OCI-LY7 (cell line): ENCODE measurements around the gene SERPIND1. TPM values are rescaled to one million over a fixed set of nuclear protein-coding genes. Genes with fewer than 3 reads are reported as not detected.
"Not testable (repeated sequence)": the region's sequence is repeated elsewhere in the genome, so short reads cannot be mapped to it uniquely, and the experiment has no call there.

Experiments used
- BruUV-seq: library from RNA; stranded (reverse); fragments of 400-500 nt; replicated peaks from 2 replicates; lab custom pipeline; 2021; lab: Mats Ljungman, UMichigan
- CTCF ChIA-PET: fragments of 300-600 bp; sonication (Branson Sonifier 250); formaldehyde crosslinking; loops from one replicate; lab custom pipeline; 2022; ENCODE audit warnings: antibody characterized with exemption; ENCODE audit not compliant: unreplicated experiment; lab: Charles Lee
- POLR2A ChIA-PET: fragments of 300-600 bp; sonication (Branson Sonifier 250); formaldehyde crosslinking; loops from one replicate; lab custom pipeline; 2022; ENCODE audit warnings: antibody characterized with exemption; lab: Charles Lee
- DNase-seq: peaks from one replicate; pipeline ENCODE4 v3.0.0-alpha.2; 2015; ENCODE audit warnings: low spot score
- H2AFZ ChIP-seq: fragments of 200-600 bp; sonication (generic), shearing (Covaris generic); 2 replicates; pipeline ENCODE4 v1.6.1; 2014; ENCODE audit warnings: mild to moderate bottlenecking, antibody characterized with exemption, low read length, moderate library complexity
- H3K27ac ChIP-seq: fragments of 200-600 bp; sonication (generic); 2 replicates; pipeline ENCODE4 v1.5.1; 2014; ENCODE audit warnings: mixed run types, low read depth, mild to moderate bottlenecking, moderate library complexity, low read length, inconsistent platforms; ENCODE audit not compliant: poor library complexity, severe bottlenecking
- H3K36me3 ChIP-seq: fragments of 200-600 bp; sonication (generic); 2 replicates; pipeline ENCODE4 v1.6.1; 2014; ENCODE audit warnings: mild to moderate bottlenecking, antibody characterized with exemption, low read length, moderate library complexity, mixed read lengths; ENCODE audit not compliant: insufficient read depth
- H3K4me1 ChIP-seq: fragments of 200-600 bp; sonication (generic); 2 replicates; pipeline ENCODE4 v1.5.1; 2014; ENCODE audit warnings: mild to moderate bottlenecking, low read length; ENCODE audit not compliant: insufficient read depth, poor library complexity, severe bottlenecking
- H3K4me2 ChIP-seq: fragments of 200-600 bp; sonication (generic); 2 replicates; pipeline ENCODE4 v1.6.1; 2014; ENCODE audit warnings: mild to moderate bottlenecking, low read length
- H3K4me3 ChIP-seq: fragments of 200-600 bp; sonication (generic); 2 replicates; pipeline ENCODE4 v1.5.1; 2014; ENCODE audit warnings: mild to moderate bottlenecking, low read depth, low read length; ENCODE audit not compliant: poor library complexity, severe bottlenecking
- H3K79me2 ChIP-seq: fragments of 200-600 bp; sonication (generic); 2 replicates; pipeline ENCODE4 v1.6.1; 2016; ENCODE audit warnings: low read depth, mild to moderate bottlenecking, low read length, moderate library complexity, mixed read lengths; ENCODE audit not compliant: insufficient read depth
- H3K9me2 ChIP-seq: fragments of 200-600 bp; sonication (generic); 2 replicates; pipeline ENCODE4 v1.6.1; 2016; ENCODE audit warnings: mild to moderate bottlenecking, low read length, mixed read lengths; ENCODE audit not compliant: insufficient read depth
- H3K9me3 ChIP-seq: fragments of 200-600 bp; sonication (generic); 2 replicates; pipeline ENCODE4 v1.6.1; 2014; ENCODE audit warnings: mild to moderate bottlenecking, mixed run types, low read length, mixed read lengths
- H4K20me1 ChIP-seq: fragments of 200-600 bp; sonication (generic); 2 replicates; pipeline ENCODE4 v1.6.1; 2014; ENCODE audit warnings: mild to moderate bottlenecking, antibody characterized with exemption, low read length, moderate library complexity, mixed read lengths; ENCODE audit not compliant: insufficient read depth
- EZH2phosphoT487 ChIP-seq: fragments of 200-600 bp; sonication (generic); IDR thresholded peaks from 2 replicates; pipeline ENCODE4 v1.6.1; 2018; ENCODE audit warnings: low read depth, borderline replicate concordance, mild to moderate bottlenecking, mixed run types, antibody characterized with exemption, low read length, moderate library complexity, mixed read lengths
- intact Hi-C: fragments of 100-400 bp; cut with micrococcal nuclease; formaldehyde crosslinking; loops from one replicate; pipeline ENCODE4 v1.10.0; 2022; ENCODE audit not compliant: unreplicated experiment
- total RNA-seq, 2 experiments: library from RNA; depleted of rRNA in 1 of 2; stranded (reverse); fragments of >200 nt in 1 of 2; shearing (Covaris generic) in 1 of 2; gene quantifications; 2 replicates each; pipeline ENCODE4 v1.2.3, GENCODE V29; 2014 to 2022
- TF ChIP-seq, protein P1 (sequence below): fragments of 200-600 bp; sonication (generic); conservative IDR thresholded peaks from 2 replicates; pipeline ENCODE4 v1.5.1; 2014; ENCODE audit warnings: mild to moderate bottlenecking, antibody characterized with exemption, low read length, moderate library complexity, mixed read lengths

SERPIND1 gene
- total RNA-seq, 2 experiments from 2014 or later = not detected

DNA sequence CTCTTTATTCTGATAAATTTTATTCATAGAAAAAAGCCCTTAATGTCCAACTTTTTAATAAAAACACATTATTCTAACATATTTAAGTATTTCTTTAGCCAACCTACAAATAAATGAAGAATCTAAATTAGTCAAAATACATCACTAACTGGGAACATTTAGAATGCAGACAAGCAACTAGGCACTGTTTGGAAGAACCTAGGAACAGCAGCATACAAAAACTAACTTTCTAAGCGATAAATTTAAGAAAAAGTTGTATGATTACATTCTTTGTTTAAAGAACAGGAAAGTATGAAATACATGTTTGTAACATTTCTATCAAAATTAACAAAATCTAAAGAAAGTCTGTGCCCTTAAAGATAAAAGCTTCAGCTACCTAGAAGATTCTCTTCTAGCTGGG, 49.4 kb downstream of the SERPIND1 start:
- Histone ChIP-seq H3K9me2 (no peaks in the 10 kb centered on the region), H3K9me3 (no peaks in the 10 kb centered on the region), H3K4me2 (no peak overlapping the region), H3K4me3 (no peak overlapping the region), H3K36me3 (peaks cover 66% of the 10 kb centered on the region), H2AFZ (no peak overlapping the region), H3K27ac (no peak overlapping the region), H3K4me1 (no peaks in the 10 kb centered on the region), H4K20me1 (no peaks in the 10 kb centered on the region), H3K79me2 (no peaks in the 10 kb centered on the region)
- POLR2A ChIA-PET = interaction anchor here (0.6 to 1.2 kb wide), 2 partner anchors 11 to 21 kb away, joined by 4 to 5 read pairs; no protein-coding TSS in a partner anchor
- CTCF ChIA-PET = no interaction called here
- intact Hi-C loops = no loop called here
- TF ChIP-seq, protein P1, sequence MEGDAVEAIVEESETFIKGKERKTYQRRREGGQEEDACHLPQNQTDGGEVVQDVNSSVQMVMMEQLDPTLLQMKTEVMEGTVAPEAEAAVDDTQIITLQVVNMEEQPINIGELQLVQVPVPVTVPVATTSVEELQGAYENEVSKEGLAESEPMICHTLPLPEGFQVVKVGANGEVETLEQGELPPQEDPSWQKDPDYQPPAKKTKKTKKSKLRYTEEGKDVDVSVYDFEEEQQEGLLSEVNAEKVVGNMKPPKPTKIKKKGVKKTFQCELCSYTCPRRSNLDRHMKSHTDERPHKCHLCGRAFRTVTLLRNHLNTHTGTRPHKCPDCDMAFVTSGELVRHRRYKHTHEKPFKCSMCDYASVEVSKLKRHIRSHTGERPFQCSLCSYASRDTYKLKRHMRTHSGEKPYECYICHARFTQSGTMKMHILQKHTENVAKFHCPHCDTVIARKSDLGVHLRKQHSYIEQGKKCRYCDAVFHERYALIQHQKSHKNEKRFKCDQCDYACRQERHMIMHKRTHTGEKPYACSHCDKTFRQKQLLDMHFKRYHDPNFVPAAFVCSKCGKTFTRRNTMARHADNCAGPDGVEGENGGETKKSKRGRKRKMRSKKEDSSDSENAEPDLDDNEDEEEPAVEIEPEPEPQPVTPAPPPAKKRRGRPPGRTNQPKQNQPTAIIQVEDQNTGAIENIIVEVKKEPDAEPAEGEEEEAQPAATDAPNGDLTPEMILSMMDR = no peak
- TF ChIP-seq EZH2phosphoT487 = no peak
- no TSS peak for BruUV-seq
- no peak for DNase-seq

DNA sequence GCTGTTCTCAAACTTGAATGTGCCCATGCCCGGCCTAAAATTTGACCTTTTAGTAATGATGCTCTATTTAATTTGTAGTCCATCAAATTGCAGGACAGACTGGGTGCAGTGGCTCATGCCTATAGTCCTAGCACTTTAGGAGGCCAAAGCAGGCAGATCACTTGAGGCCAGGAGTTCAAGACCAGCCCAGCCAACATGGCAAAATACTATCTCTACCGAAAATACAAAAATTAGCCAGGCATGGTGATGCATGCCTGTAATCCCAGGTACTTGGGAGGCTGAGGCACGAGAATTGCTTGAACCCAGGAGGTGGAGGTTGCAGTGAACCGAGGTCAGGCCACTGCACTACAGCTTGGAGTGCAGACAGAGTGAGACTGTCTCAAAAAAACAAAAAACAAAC, 51.3 kb downstream of the SERPIND1 start:
- H3K27ac ChIP-seq, BruUV-seq: not testable (repeated sequence)

DNA sequence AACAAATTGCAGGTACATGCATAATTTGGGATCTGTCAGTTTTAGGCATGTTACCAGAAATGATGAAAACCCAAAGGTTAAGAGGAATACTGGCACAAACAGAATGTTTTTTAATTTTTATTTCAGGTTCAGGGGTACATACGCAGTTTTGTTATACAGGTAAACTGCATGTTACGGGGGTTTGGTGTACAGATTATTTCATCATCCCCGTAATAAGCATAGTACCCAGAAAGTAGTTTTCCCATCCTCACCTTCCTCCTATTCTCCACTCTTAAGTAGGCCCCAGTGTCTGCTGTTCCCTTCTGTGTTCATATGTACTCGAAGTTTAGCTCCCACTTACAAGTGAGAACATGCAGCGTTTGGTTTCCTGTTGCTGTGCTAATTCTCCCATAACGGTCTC, 51.7 kb downstream of the SERPIND1 start:
- Histone ChIP-seq H3K4me3 (no peak overlapping the region), H3K79me2 (no peaks in the 10 kb centered on the region), H3K27ac (no peak overlapping the region), H3K4me2 (no peak overlapping the region), H2AFZ (no peak overlapping the region), H3K4me1 (no peaks in the 10 kb centered on the region), H3K9me3 (no peaks in the 10 kb centered on the region), H4K20me1 (no peaks in the 10 kb centered on the region), H3K36me3 (peaks cover 68% of the 10 kb centered on the region), H3K9me2 (no peaks in the 10 kb centered on the region)
- no peak for TF ChIP-seq EZH2phosphoT487
- TF ChIP-seq, protein P1 = no peak
- no peak for DNase-seq
- intact Hi-C loops = no loop called here
- ChIA-PET POLR2A (interaction anchor here (0.6 to 0.7 kb wide), 2 partner anchors 251 to 259 kb away, joined by 3 to 5 read pairs; no protein-coding TSS in a partner anchor), CTCF (no interaction called here)
- no TSS peak for BruUV-seq

More for the DNA sequence above, 51.3 kb downstream of the SERPIND1 start:
- H2AFZ ChIP-seq, H3K4me3 ChIP-seq, H3K9me3 ChIP-seq, H3K79me2 ChIP-seq, H4K20me1 ChIP-seq, DNase-seq, H3K4me1 ChIP-seq, H3K9me2 ChIP-seq, H3K4me2 ChIP-seq, intact Hi-C loops: not testable (repeated sequence)
- ChIA-PET CTCF (interaction anchor here (0.5 kb wide), 1 partner anchor 429 kb away, joined by 3 read pairs; no protein-coding TSS in a partner anchor), POLR2A (interaction anchor here (0.6 to 0.7 kb wide), 3 partner anchors 93 to 259 kb away, joined by 3 to 5 read pairs (median 4); no protein-coding TSS in a partner anchor)
- H3K36me3 ChIP-seq = peaks cover 66% of the 10 kb centered on the region

DNA sequence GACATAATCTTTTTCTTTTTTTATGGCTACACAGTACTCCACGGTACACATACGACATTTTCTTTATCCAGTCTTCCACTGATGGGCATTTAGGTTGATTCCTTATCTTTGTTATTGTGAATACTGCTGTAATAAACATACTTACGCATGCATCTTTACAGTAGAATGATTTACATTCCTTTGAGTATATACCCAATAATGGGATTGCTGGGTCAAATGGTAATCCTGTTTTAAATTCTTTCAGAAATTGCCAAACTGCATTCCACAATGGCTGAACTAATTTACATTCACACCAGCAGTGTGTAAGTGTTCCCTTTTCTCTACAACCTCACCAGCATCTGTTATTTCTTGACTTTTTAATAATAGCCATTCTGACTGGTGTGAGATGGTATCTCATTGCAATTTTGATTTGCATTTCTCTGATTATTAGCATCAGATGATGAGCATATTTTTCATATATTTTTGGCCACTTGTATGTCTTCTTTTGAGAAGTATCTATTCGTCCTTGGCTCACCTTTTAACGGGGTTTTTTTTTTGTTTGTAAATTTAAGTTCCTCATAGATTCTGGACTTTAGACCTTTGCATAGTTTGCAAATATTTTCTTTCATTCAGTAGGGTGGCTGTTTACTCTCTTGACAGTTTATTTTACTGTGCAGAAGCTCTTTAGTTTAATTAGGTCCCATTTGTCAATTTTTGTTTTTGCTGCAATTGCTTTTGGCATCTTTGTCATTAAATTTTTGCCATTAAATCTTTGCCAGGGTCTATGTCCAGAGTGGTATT, 52.6 kb downstream of the SERPIND1 start:
- H3K79me2 ChIP-seq, H3K27ac ChIP-seq, BruUV-seq, H3K9me2 ChIP-seq, H3K4me3 ChIP-seq, H3K9me3 ChIP-seq, H3K4me1 ChIP-seq, H4K20me1 ChIP-seq, intact Hi-C loops, DNase-seq, H2AFZ ChIP-seq, H3K4me2 ChIP-seq, CTCF ChIA-PET: not testable (repeated sequence)
- POLR2A ChIA-PET = interaction anchor here (0.5 to 1.3 kb wide), 2 partner anchors 12 to 27 kb away, joined by 3 to 4 read pairs; no protein-coding TSS in a partner anchor
- peaks cover 73% of the 10 kb centered on the region for H3K36me3 ChIP-seq
